OCI-LY3 (cell line): ENCODE data around the gene PRM1.

ENCODE experiments used
- H2AFZ ChIP-seq: fragments of 200-600, 300-600 bp; shearing (Covaris generic); 2 replicates; pipeline ENCODE4 v1.6.0; 2014; ENCODE audit warnings: antibody characterized with exemption, low read depth, low read length
- H3K27ac ChIP-seq: fragments of 200-600, 300-600 bp; sonication (generic); 2 replicates; pipeline ENCODE4 v1.5.1; 2014; ENCODE audit warnings: mild to moderate bottlenecking, low read length, moderate library complexity, mixed read lengths
- H3K27me3 ChIP-seq: fragments of 200-600, 300-600 bp; sonication (generic); 2 replicates; pipeline ENCODE4 v1.6.1; 2014; ENCODE audit warnings: low read depth, low read length, mixed read lengths
- H3K36me3 ChIP-seq: fragments of 200-600, 300-600 bp; sonication (generic); replicated peaks from 2 replicates; pipeline ENCODE3; 2014; ENCODE audit warnings: low read depth, low read length, mixed read lengths
- H3K4me1 ChIP-seq: fragments of 300-600, 200-600 bp; sonication (generic); 2 replicates; pipeline ENCODE4 v1.6.1; 2014; ENCODE audit warnings: low read length, mixed read lengths
- H3K4me2 ChIP-seq: fragments of 200-600, 300-600 bp; sonication (generic); 2 replicates; pipeline ENCODE4 v1.6.1; 2014; ENCODE audit warnings: low read length, mixed read lengths
- H3K4me3 ChIP-seq: fragments of 300-600, 200-600 bp; sonication (generic); 2 replicates; pipeline ENCODE4 v1.5.1; 2014; ENCODE audit warnings: antibody characterized with exemption, mild to moderate bottlenecking, low read length, moderate library complexity
- H3K79me2 ChIP-seq: fragments of 300-600, 200-600 bp; shearing (Covaris generic); 2 replicates; pipeline ENCODE4 v1.6.1; 2014; ENCODE audit warnings: mild to moderate bottlenecking, low read length, mixed read lengths
- H3K9ac ChIP-seq: fragments of 300-600, 200-600 bp; shearing (Covaris generic); 2 replicates; pipeline ENCODE4 v1.6.0; 2014; ENCODE audit warnings: mild to moderate bottlenecking, low read length, moderate library complexity
- H3K9me3 ChIP-seq: fragments of 200-600, 300-600 bp; shearing (Covaris generic); 2 replicates; pipeline ENCODE4 v1.6.1; 2014; ENCODE audit warnings: low read length, mixed read lengths; ENCODE audit not compliant: insufficient read depth
- H4K20me1 ChIP-seq: fragments of 200-600, 300-600 bp; sonication (generic); 2 replicates; pipeline ENCODE4 v1.6.1; 2016; ENCODE audit warnings: low read length, mixed read lengths; ENCODE audit not compliant: insufficient read depth
- CTCF ChIP-seq: fragments of 200-600, 300-600 bp; sonication (generic); IDR thresholded peaks from 2 replicates; pipeline ENCODE4 v1.5.1; 2014; ENCODE audit warnings: antibody characterized with exemption, low read length, low read depth
- EZH2phosphoT487 ChIP-seq: fragments of 200-600 bp; shearing (Covaris generic); IDR thresholded peaks from 2 replicates; pipeline ENCODE4 v1.6.1; 2018; ENCODE audit warnings: antibody characterized with exemption, mixed run types, low read depth

Gene PRM1

GRCh38 chr16:11321662-11322061 lies 40.5 kb upstream of the PRM1 start:
- Histone ChIP-seq H4K20me1 (no peaks in the 10 kb centered on the region), H3K79me2 (no peaks in the 10 kb centered on the region), H3K4me3 (no peak overlapping the region), H3K27me3 (peaks cover 3% of the 10 kb centered on the region), H3K4me1 (peaks cover 19% of the 10 kb centered on the region), H3K27ac (no peak overlapping the region), H2AFZ (no peak overlapping the region), H3K4me2 (no peak overlapping the region), H3K36me3 (no peaks in the 10 kb centered on the region), H3K9ac (no peak overlapping the region), H3K9me3 (no peaks in the 10 kb centered on the region)
- TF ChIP-seq EZH2phosphoT487 (no peak), CTCF (no peak)

GRCh38 chr16:11320170-11320569 lies 39.0 kb upstream of the PRM1 start:
- Histone ChIP-seq H3K27me3 (peaks cover 10% of the 10 kb centered on the region), H3K9ac (no peak overlapping the region), H3K79me2 (no peaks in the 10 kb centered on the region), H3K36me3 (no peaks in the 10 kb centered on the region), H3K4me3 (no peak overlapping the region), H3K27ac (no peak overlapping the region), H3K9me3 (no peaks in the 10 kb centered on the region), H4K20me1 (no peaks in the 10 kb centered on the region), H3K4me1 (peaks cover 7% of the 10 kb centered on the region), H2AFZ (no peak overlapping the region), H3K4me2 (no peak overlapping the region)
- TF ChIP-seq CTCF (no peak), EZH2phosphoT487 (no peak)

- Histone ChIP-seq H3K79me2 (no peaks in the 10 kb centered on the region), H3K27me3 (peaks cover 10% of the 10 kb centered on the region), H3K36me3 (no peaks in the 10 kb centered on the region), H2AFZ (no peak overlapping the region), H3K27ac (no peak overlapping the region), H3K9ac (no peak overlapping the region), H3K4me2 (no peak overlapping the region), H4K20me1 (no peaks in the 10 kb centered on the region), H3K9me3 (no peaks in the 10 kb centered on the region), H3K4me1 (peaks cover 5% of the 10 kb centered on the region; the same call in 1 of the 2 replicates), H3K4me3 (no peak overlapping the region)
- no peak for TF ChIP-seq CTCF
- TF ChIP-seq EZH2phosphoT487: no peak
Measured at GRCh38 chr16:11319529-11320146, 38.5 kb upstream of the PRM1 start.

GRCh38 chr16:11318817-11319216 lies 37.7 kb upstream of the PRM1 start:
- no peaks in the 10 kb centered on the region for H4K20me1 ChIP-seq
- H3K79me2 ChIP-seq: no peaks in the 10 kb centered on the region
- H3K4me1 ChIP-seq: peaks cover 5% of the 10 kb centered on the region; the same call in 1 of the 2 replicates
- H3K27me3 ChIP-seq: peaks cover 10% of the 10 kb centered on the region
- H3K27ac ChIP-seq: no peak overlapping the region
- TF ChIP-seq EZH2phosphoT487 (no peak), CTCF (no peak)
- H2AFZ ChIP-seq: no peak overlapping the region
- H3K9ac ChIP-seq: no peak overlapping the region
- H3K4me3 ChIP-seq: no peak overlapping the region
- no peak overlapping the region for H3K4me2 ChIP-seq
- no peaks in the 10 kb centered on the region for H3K9me3 ChIP-seq
- no peaks in the 10 kb centered on the region for H3K36me3 ChIP-seq
